Ectodermal cell (in vitro differentiated cells): ENCODE results near the gene OR5AN1. TPM values are rescaled to one million over a fixed set of nuclear protein-coding genes. Genes with fewer than 3 reads are reported as not detected.
"Not testable (repeated sequence)": the region's sequence is repeated elsewhere in the genome, so short reads cannot be mapped to it uniquely, and the experiment has no call there.

Experiments
- H3K27ac ChIP-seq: 2 replicates; pipeline ENCODE4 v1.7.0; 2013; ENCODE audit warnings: mild to moderate bottlenecking, low read depth, low read length; ENCODE audit not compliant: insufficient read depth, poor library complexity, severe bottlenecking
- H3K27me3 ChIP-seq: 2 replicates; pipeline ENCODE4 v1.7.0; 2013; ENCODE audit warnings: mild to moderate bottlenecking, low read length; ENCODE audit not compliant: insufficient read depth, control insufficient read depth, poor library complexity, severe bottlenecking
- H3K36me3 ChIP-seq: one replicate; pipeline ENCODE4 v1.7.0; 2013; ENCODE audit warnings: low read length; ENCODE audit not compliant: control insufficient read depth, insufficient read depth
- H3K4me1 ChIP-seq: one replicate; pipeline ENCODE4 v1.7.0; 2013; ENCODE audit warnings: low read length; ENCODE audit not compliant: control insufficient read depth, insufficient read depth
- H3K4me3 ChIP-seq: 2 replicates; pipeline ENCODE4 v1.7.0; 2013; ENCODE audit warnings: low read depth, low read length, control low read depth; ENCODE audit not compliant: insufficient read depth
- H3K9me3 ChIP-seq: 2 replicates; pipeline ENCODE4 v1.7.0; 2013; ENCODE audit warnings: mild to moderate bottlenecking, low read length, moderate library complexity; ENCODE audit not compliant: control insufficient read depth
- WGBS, 2 experiments: methylation state at CpG; one replicate each; pipeline ENCODE4 v1.1.7; 2013; ENCODE audit warnings: missing lambda C conversion rate in 2 of 2; 5-methylcytosine and 5-hydroxymethylcytosine counted together
- polyA plus RNA-seq, 4 experiments: library from polyadenylated mRNA; stranded (reverse); fragments of 50-300 nt; gene quantifications; one replicate each; pipeline ENCODE4 v1.2.3, GENCODE V29; 2013

Gene OR5AN1, protein sequence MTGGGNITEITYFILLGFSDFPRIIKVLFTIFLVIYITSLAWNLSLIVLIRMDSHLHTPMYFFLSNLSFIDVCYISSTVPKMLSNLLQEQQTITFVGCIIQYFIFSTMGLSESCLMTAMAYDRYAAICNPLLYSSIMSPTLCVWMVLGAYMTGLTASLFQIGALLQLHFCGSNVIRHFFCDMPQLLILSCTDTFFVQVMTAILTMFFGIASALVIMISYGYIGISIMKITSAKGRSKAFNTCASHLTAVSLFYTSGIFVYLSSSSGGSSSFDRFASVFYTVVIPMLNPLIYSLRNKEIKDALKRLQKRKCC
- not detected for polyA plus RNA-seq (2013, experiment 1 of 4)
- not detected for polyA plus RNA-seq (2013, experiment 2 of 4)
- not detected for polyA plus RNA-seq (2013, experiment 3 of 4)
- not detected for polyA plus RNA-seq (2013, experiment 4 of 4)

DNA sequence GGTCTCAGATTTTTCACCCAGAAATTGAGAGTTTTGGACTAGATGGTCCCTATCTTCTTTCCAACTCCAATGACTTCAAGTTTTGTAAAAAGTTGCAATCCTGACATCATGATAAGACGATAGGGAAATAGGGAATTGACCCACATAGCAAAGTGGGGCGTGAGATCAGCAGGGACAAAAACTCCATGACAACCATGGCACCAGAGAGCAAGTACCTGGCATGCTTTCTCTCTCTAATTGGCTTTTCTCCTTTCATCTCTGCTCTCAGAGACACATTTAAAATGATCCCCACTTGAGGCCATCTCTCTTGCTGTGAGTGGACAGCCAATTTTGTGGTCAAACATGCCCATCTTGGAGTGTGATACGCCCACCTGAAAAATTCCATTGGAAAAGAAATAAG is at the start of gene OR5AN1:
Gene OR5AN1, plus strand, starts transcription at position 301 of the 400 bp plus-strand sequence. CDS start 5,564 bp downstream, outside the sequence.
- Histone ChIP-seq H3K4me3 (no peak within 1 kb of the TSS), H3K27ac (no peak within 1 kb of the TSS), H3K4me1 (no peaks in the 10 kb centered on the region), H3K9me3 (no peaks in the 10 kb centered on the region), H3K27me3 (no peaks in the 10 kb centered on the region), H3K36me3 (no peaks in the 10 kb centered on the region)
- WGBS, 2 experiments = 75 to 76% methylated on average over 3 of the region's 3 CpGs

DNA sequence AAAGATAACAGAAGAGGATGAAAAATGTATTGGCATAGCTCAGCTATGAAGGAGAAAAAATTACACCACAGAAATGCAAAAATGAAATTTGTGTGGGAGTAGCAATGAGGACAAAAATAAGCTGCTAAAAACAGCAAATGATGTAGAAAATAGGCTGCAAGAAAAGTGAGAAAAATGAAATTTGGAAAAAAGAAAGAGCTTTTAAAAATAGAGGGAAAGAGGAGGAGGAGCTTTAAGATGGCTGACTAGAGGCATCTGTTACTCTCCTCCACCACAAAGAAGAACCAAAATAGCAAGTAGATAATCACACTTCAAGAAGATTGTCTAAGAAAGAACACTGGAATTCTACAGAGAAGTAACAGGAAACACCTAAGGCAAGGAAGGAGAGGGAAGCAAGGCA is 23.7 kb upstream of the OR5AN1 start:
- Histone ChIP-seq H3K9me3 (no peaks in the 10 kb centered on the region), H3K4me3 (no peak overlapping the region), H3K27ac (no peak overlapping the region), H3K27me3 (no peaks in the 10 kb centered on the region), H3K36me3 (no peaks in the 10 kb centered on the region), H3K4me1 (no peaks in the 10 kb centered on the region)

DNA sequence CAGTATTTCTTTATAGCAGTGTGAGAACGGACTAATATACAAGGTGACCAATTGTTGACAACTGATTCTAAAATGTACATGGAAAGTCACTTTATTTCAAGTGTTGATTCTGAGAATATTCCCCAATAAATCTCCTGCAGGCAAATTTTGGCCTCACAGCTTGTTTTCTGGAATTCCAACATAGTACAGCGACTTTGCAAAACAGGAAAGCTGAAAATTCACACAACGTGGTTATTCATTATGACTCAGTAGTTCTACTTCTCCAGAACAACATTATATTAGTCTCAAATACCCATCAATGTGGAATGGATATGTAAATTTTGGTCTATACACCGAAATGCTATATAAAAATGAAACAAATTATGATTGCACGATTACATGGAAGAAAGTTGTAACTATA is 22.5 kb upstream of the OR5AN1 start:
- H3K36me3 ChIP-seq = no peaks in the 10 kb centered on the region
- H3K4me1 ChIP-seq = no peaks in the 10 kb centered on the region
- H3K27ac ChIP-seq = no peak overlapping the region
- no peaks in the 10 kb centered on the region for H3K9me3 ChIP-seq
- WGBS, 2 experiments = 45 to 75% methylated on average over 2 to 4 of the region's 5 CpGs
- H3K4me3 ChIP-seq = no peak overlapping the region
- H3K27me3 ChIP-seq = no peaks in the 10 kb centered on the region

DNA sequence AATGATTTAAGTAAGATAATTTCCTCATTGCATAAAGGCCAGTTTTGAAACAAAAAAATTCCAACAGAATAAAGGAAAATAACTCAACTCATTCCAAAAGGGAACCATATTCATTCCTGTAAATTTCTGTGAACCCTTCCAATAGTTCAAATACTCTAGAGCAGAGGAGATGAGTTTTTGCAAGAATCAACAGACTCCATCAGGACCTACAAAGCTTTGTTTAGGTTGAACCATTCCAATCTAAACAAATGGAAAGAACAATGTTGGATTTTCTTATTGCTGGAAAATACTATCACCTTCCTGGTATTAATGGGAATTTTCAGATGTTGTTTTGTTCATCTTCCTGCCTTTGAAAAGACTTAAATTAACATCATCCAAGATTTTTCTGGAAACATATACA is 21.8 kb upstream of the OR5AN1 start:
- Histone ChIP-seq H3K4me1 (no peaks in the 10 kb centered on the region), H3K9me3 (no peaks in the 10 kb centered on the region), H3K27ac (no peak overlapping the region)

DNA sequence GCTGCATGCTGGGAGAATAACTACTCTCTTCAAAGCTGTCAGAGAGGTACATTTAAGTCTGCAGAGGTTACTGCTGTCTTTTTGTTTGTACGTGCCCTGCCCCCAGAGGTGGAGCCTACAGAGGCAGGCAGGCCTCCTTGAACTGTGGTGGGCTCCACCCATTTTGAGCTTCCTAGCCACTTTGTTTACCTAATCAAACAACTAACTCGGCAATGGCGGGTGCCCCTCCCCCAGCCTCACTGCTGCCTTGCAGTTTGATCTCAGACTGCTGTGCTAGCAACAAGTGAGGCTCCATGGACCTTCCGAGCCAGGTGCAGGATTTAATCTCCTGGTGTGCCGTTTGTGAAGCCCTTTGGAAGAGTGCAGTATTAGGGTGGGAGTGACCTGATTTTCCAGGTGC is 9.0 kb upstream of the OR5AN1 start:
- not testable (repeated sequence) for H3K27ac ChIP-seq, H3K27me3 ChIP-seq, H3K9me3 ChIP-seq, H3K4me1 ChIP-seq, H3K36me3 ChIP-seq, H3K4me3 ChIP-seq
- WGBS, 2 experiments = 84 to 85% methylated on average over 5 of the region's 5 CpGs

More for the DNA sequence above, 21.8 kb upstream of the OR5AN1 start:
- H3K4me3 ChIP-seq = no peak overlapping the region
- no peaks in the 10 kb centered on the region for H3K36me3 ChIP-seq
- no peaks in the 10 kb centered on the region for H3K27me3 ChIP-seq

DNA sequence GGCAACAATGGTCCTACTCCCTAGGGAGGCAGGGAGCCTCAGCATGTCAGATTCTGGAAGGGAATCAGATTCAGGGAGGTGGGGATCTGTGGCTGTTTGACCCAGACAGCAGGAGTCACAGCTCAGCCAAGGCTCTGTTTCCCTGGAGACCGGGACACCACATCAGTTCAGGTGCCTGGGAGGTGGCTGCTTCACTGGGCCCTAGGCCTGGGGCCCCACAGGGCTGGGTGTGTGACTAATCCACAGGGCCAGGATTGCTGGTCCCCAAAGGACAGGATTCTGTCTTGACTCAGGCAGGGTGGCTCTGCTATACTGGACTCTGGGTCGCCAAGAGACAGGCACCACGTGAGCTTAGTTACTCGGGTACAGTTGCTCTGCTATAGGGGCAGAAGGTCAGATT is 3.5 kb upstream of the OR5AN1 start:
- Histone ChIP-seq H3K27ac (no peak overlapping the region), H3K4me1 (no peaks in the 10 kb centered on the region), H3K9me3 (no peaks in the 10 kb centered on the region), H3K4me3 (no peak overlapping the region), H3K36me3 (no peaks in the 10 kb centered on the region), H3K27me3 (no peaks in the 10 kb centered on the region)
- WGBS, 2 experiments = 77 to 78% methylated on average over 4 of the region's 4 CpGs

DNA sequence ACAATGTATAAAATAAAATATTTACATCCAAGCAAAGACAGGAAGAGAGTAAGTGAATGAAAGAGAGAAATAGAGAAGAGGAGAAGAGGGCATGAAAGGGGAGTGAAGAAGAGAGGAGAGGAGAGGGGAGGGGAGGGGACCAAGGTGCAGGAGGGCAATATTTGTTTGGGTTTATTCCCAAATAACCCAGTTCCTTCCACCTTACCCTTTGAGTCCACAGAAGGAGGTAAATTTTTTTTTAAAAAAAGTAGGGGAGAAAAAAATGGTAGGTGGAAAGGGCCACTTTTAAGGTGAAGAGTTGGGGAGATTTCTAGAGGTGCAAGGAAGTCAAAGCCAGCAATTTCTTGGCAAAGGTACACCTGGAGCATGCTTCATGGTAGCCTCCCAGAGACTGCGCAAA is 2.1 kb upstream of the OR5AN1 start:
- H3K9me3 ChIP-seq = no peaks in the 10 kb centered on the region
- H3K27me3 ChIP-seq = no peaks in the 10 kb centered on the region
- no peaks in the 10 kb centered on the region for H3K36me3 ChIP-seq
- H3K4me1 ChIP-seq = no peaks in the 10 kb centered on the region
- WGBS, 2 experiments = 96 to 97% methylated on average over 1 of the region's 1 CpG
- no peak overlapping the region for H3K4me3 ChIP-seq
- H3K27ac ChIP-seq = no peak overlapping the region

DNA sequence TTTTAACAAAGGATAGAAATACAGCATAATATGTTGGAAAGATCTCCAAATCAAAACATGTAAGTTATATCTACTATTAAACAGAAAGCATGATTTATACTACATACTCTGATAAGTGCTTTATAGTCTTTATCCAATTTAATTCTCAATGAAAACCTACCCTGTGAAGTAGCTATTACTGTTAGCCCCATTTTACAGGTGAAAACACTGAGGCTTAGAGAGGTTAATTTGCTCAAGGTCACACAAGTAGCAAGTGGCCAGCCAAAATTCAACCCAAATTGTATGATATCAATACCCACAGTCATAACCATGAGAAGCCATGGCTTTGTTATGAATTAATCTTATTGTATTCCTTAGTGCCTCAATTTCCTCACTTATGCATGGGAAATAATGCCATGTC is 675 bp upstream of the OR5AN1 start:
- H3K4me1 ChIP-seq = no peaks in the 10 kb centered on the region

DNA sequence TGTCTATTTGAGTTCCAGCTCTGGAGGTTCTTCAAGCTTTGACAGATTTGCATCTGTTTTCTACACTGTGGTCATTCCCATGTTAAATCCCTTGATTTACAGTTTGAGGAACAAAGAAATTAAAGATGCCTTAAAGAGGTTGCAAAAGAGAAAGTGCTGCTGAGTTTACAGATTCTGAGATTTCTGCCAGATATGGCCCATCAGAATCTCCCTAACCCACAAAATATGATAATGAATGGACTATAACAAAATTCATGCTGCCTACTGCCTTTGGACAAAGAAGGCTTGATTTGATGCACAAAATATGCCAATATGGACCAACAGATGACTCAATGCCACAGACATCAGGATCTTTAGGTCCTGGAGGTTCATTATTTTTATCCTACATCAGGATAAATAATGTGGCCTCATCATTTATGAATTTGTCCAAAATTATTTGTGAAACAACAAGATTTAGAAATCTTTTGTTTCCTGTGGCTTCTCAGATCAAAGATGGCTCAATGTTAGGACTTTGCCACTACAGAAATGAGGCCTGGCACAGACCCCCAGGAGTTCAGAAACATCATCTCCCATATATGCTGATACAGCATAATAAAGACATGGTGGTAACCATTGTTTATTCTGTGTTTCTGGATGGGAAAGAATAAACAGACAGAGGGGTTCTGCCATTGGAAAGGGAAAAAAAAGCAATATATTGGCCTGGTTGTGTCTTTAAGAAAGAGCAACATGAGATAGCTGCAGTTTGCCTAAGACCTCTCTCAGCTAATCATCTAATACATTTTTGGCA is 6.7 kb downstream of the OR5AN1 start:
- H3K27me3 ChIP-seq = no peaks in the 10 kb centered on the region
- no peaks in the 10 kb centered on the region for H3K9me3 ChIP-seq
- no peaks in the 10 kb centered on the region for H3K36me3 ChIP-seq
- no peak overlapping the region for H3K27ac ChIP-seq
- H3K4me1 ChIP-seq = no peaks in the 10 kb centered on the region
- no peak overlapping the region for H3K4me3 ChIP-seq

More for the DNA sequence above, 675 bp upstream of the OR5AN1 start:
- Histone ChIP-seq H3K9me3 (no peaks in the 10 kb centered on the region), H3K4me3 (no peak overlapping the region), H3K27ac (no peak overlapping the region), H3K27me3 (no peaks in the 10 kb centered on the region), H3K36me3 (no peaks in the 10 kb centered on the region)

DNA sequence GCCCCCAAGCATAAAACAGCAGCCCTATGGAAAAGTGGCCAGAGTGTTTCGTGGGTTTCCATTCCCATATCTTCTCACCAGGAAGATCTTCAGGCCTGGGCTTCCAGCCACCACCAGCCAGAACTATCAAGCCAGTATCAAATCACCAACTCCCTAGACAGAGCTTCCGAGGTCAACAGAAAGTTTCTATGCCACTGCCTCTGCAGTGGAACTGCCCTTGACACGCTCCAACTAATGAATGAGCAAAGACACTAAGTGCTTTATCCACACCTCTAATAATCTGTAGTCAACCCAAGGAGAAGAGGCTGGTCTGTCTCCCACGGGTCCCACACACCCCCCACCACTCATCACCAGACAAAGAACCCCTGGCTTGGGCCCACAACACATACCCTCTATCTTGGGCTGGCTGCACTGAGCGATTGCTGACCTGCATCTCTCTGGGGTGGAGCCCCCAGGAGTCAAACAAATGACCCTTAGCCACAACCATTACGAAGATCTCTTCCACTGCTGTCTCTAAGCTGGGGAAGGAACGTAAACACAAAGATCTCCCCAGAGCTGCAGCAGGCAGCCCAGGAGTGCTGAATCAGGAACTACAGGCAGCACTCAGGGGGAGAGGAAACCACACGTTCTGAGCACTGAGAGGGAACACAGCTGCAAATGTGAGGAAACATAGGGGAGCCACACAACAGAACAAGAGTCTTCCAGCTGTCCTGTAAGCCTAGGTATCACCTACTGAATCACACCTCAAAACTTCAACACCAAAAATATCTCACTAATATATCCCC is 9.7 kb downstream of the OR5AN1 start:
- Histone ChIP-seq H3K4me3 (no peak overlapping the region), H3K4me1 (no peaks in the 10 kb centered on the region), H3K27ac (no peak overlapping the region), H3K9me3 (no peaks in the 10 kb centered on the region), H3K36me3 (no peaks in the 10 kb centered on the region), H3K27me3 (no peaks in the 10 kb centered on the region)
- 72 to 78% methylated on average over 8 of the region's 8 CpGs for WGBS, 2 experiments
